Left ventricle myocardium inferior (tissue), 1 donor: ENCODE results near the gene FBXL16. TPM values are rescaled to one million over a fixed set of nuclear protein-coding genes. Genes with fewer than 3 reads are reported as not detected.

Experiments used
- DNase-seq: peaks from one replicate; pipeline ENCODE4 v3.0.0-alpha.2; 2020
- H3K27ac ChIP-seq: fragments of 200-600 bp; replicated peaks from 2 replicates; pipeline ENCODE4 v1.8.0; 2021
- H3K27me3 ChIP-seq: fragments of 200-600 bp; 2 replicates; pipeline ENCODE4 v1.8.0; 2021; ENCODE audit warnings: low read depth
- H3K36me3 ChIP-seq: fragments of 200-600 bp; 2 replicates; pipeline ENCODE4 v1.8.0; 2021
- H3K4me1 ChIP-seq: fragments of 200-600 bp; 2 replicates; pipeline ENCODE4 v1.8.0; 2021
- H3K4me3 ChIP-seq: fragments of 200-600 bp; 2 replicates; pipeline ENCODE4 v1.8.0; 2021; ENCODE audit warnings: mild to moderate bottlenecking, moderate library complexity
- H3K9me3 ChIP-seq: fragments of 200-600 bp; replicated peaks from 2 replicates; pipeline ENCODE4 v1.8.0; 2021
- intact Hi-C: fragments of 100-400 bp; cut with micrococcal nuclease; formaldehyde crosslinking; loops from one replicate; pipeline ENCODE4 v1.11.0; 2022
- total RNA-seq: library from RNA; stranded (reverse); fragmentation: NEBNext Ultra II Directional; extraction: Animal tissue kit (Norgen Biotek cat#: 25700); gene quantifications from one replicate; pipeline ENCODE4 v1.2.1, GENCODE V29; 2021
- TF ChIP-seq, protein P1 (sequence below): fragments of 200-600 bp; IDR thresholded peaks from 2 replicates; pipeline ENCODE4 v1.8.0; 2021; ENCODE audit warnings: antibody characterized with exemption, mild to moderate bottlenecking, borderline replicate concordance
- donor health status: DM: no; HTN: yes; CAD: no; lungs with severe emphysema.

Gene FBXL16
- total RNA-seq, 1 donor from 2014 or later = 0.08 TPM

DNA sequence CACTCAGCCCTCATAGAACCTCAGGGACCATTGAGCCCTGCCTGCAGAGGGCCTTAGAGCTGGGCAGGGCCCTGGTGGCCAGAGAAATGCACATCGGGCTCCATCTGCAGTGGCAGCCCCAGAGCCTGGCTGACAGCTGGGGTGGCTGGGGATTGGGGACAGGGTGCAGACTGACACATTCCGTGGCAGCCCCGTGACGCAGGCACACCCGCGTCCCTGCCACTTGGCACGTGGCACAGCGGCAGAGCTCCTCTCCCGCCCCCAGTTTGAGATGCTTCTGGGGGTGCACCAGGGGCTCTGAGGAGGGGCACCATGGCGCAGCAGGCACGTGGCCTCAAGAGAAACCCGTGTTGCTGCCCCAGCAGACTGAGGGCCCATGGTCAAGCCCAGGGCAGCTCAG lies 2.2 kb downstream of the FBXL16 start:
- Histone ChIP-seq H3K27ac (no peak overlapping the region), H3K27me3 (peaks cover 98% of the 10 kb centered on the region), H3K4me1 (peaks cover 15% of the 10 kb centered on the region)

DNA sequence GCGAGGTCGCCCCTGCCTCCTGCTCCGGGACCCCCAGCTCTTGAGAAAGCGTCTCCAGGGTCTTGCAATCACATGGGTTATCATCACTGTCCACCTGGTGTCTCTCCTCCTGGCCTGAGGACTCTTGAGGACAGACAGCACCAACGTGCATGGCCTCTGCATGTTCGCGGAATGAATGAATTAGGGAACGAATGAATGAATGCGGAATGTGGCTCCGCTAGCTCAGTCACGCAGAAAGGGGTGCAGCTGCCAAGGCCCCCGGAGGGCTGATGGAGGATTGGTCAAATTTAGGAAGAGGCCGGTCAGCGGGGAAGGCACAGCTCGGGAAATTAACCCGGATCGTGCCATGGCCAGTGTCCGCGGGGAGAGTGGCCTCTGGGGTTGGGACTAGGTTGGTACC lies 3.3 kb downstream of the FBXL16 start:
- intact Hi-C loops = no loop called here

More for the DNA sequence above, 2.2 kb downstream of the FBXL16 start:
- Histone ChIP-seq H3K9me3 (no peaks in the 10 kb centered on the region), H3K4me3 (no peak overlapping the region), H3K36me3 (no peaks in the 10 kb centered on the region)
- TF ChIP-seq, protein P1, sequence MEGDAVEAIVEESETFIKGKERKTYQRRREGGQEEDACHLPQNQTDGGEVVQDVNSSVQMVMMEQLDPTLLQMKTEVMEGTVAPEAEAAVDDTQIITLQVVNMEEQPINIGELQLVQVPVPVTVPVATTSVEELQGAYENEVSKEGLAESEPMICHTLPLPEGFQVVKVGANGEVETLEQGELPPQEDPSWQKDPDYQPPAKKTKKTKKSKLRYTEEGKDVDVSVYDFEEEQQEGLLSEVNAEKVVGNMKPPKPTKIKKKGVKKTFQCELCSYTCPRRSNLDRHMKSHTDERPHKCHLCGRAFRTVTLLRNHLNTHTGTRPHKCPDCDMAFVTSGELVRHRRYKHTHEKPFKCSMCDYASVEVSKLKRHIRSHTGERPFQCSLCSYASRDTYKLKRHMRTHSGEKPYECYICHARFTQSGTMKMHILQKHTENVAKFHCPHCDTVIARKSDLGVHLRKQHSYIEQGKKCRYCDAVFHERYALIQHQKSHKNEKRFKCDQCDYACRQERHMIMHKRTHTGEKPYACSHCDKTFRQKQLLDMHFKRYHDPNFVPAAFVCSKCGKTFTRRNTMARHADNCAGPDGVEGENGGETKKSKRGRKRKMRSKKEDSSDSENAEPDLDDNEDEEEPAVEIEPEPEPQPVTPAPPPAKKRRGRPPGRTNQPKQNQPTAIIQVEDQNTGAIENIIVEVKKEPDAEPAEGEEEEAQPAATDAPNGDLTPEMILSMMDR = no peak
- no peak for DNase-seq
- intact Hi-C loops = no loop called here

DNA sequence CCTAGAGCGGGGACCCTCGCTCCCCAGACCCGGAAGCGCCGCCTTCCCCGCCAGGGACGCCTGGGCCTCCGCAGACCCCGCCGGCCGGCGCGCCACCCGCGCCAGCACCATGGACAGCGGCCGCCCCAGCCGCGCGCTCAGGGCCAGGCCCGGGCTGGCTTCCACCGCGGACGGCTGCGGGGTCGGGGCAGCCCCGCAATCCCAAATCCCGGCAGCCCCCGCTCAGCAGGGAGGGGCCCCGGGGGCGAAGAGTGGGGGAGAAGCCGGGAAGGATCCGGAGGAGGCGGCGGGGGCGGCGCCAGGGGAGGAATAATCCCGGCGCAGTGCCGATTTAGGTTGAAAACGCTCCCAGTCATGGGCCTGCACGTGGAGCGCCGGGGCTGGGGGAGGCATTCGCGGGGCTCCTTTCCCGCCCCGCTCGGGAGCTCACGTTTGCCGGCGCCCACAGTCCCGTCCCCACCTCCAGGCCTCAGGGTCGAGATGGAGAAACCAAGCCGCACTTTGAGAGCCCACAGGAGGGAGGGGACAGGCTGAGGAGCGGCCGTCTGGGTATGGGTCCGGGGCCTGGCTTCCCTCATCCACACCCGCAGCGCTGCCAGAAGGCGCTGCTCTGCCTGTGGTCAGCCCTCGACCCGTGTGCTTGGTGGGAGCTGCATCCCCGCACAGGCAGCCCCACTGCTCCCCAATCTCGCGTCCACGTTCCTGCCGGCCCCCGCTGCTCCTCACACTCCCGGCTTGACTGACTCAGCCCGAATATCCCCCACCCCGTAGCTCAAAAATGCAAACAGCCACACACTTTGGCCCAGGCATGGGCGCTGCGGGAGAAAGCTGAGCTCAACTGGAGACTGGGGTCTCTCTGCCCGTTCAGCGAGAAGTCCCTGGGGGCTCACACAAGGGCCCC lies 4.7 kb downstream of the FBXL16 start:
- peaks cover 99% of the 10 kb centered on the region for H3K27me3 ChIP-seq
- no peak overlapping the region for H3K27ac ChIP-seq
- TF ChIP-seq, protein P1 = no peak
- no peak for DNase-seq
- peaks cover 12% of the 10 kb centered on the region for H3K4me1 ChIP-seq
- no peaks in the 10 kb centered on the region for H3K36me3 ChIP-seq
- intact Hi-C loops = no loop called here
- H3K9me3 ChIP-seq = no peaks in the 10 kb centered on the region
- no peak overlapping the region for H3K4me3 ChIP-seq

More for the DNA sequence above, 3.3 kb downstream of the FBXL16 start:
- no peaks in the 10 kb centered on the region for H3K9me3 ChIP-seq
- peaks cover 15% of the 10 kb centered on the region for H3K4me1 ChIP-seq
- H3K4me3 ChIP-seq = no peak overlapping the region
- no peaks in the 10 kb centered on the region for H3K36me3 ChIP-seq
- no peak overlapping the region for H3K27ac ChIP-seq
- H3K27me3 ChIP-seq = peaks cover 99% of the 10 kb centered on the region
- TF ChIP-seq, protein P1 = no peak
- no peak for DNase-seq

DNA sequence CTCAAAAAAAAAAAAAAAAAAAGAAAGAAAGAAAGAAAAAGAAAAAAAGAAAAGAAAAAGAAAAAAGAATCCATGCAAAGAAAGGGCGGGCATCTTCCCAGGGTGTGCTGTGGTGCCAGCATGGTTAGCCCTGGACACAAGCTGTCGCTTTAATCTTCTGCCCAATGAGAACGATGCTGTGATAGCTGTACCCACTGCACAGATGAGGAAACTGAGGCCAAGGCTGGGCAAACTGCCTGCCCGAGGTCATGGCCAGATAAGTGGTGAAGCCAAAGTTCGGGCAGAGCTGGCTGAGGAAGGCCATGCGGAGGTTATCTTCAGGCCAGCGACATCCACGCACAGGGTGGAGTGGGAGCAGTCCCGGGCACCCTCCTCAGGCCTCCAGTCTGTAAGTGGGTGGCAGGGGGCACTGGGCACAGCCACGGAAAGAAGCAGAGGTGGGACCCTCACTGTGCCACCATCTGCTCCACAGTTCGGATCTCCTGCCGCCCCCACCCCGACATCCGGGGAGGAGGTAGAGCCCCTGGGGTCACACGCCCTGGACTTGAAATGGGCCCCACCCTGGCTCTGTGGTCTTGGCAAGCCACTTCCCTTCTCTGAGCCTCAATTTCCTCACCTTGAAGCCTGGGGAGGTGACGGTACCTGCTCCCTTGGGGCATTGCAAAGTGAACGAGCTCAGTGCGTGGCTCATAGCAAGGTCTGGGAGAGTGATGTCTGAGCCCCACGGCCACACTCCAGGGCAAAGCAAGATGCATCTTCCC lies 6.5 kb downstream of the FBXL16 start:
- no peak for DNase-seq
- intact Hi-C loops = no loop called here
- no peaks in the 10 kb centered on the region for H3K36me3 ChIP-seq
- TF ChIP-seq, protein P1 = no peak
- no peaks in the 10 kb centered on the region for H3K9me3 ChIP-seq
- peaks cover 100% of the 10 kb centered on the region for H3K27me3 ChIP-seq
- no peak overlapping the region for H3K27ac ChIP-seq
- peaks cover 29% of the 10 kb centered on the region for H3K4me1 ChIP-seq
- no peak overlapping the region for H3K4me3 ChIP-seq

DNA sequence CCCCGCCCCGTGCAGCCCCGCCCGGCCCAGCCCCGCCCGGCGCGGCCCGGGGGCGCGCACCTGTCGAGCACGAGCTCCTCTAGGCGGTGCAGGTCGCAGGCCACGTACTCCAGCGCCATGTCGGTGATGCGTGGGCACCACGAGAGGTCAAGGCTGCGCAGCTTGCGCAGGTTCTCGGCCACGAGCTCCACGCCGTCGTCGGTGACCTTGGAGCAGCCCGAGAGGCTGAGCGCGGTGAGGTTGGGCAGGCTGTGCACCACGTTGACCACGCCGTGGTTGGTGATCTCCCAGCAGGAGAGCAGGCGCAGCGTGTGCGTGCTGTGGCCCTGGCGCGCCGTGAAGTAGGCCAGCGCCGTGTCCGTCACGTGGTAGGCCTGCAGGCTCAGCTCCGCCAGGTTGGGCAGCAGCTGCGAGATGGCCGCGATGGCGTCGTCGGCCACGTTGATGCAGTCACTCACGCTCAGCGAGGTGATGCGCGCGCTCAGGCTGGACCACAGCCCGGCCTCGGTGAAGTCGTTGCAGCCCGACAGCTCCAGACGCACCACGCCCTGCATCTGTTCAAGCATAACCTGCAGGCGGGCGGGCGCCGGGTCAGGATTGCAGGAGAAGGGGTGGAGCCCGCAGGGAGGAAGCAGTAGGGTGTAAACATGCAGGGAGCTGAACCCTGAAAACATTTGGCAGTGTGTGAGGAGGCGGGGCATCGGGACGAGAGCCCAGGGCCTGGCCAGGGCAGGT lies 10.1 kb downstream of the FBXL16 start:
- no peaks in the 10 kb centered on the region for H3K36me3 ChIP-seq
- no peaks in the 10 kb centered on the region for H3K9me3 ChIP-seq
- H3K4me1 ChIP-seq = peaks cover 32% of the 10 kb centered on the region
- TF ChIP-seq, protein P1 = no peak
- H3K27me3 ChIP-seq = peaks cover 95% of the 10 kb centered on the region
- intact Hi-C loops = no loop called here
- DNase-seq = no peak
- H3K4me3 ChIP-seq = peak overlapping the region; percentile 40
- H3K27ac ChIP-seq = no peak overlapping the region
